Neural progenitor cell (in vitro differentiated cells): ENCODE measurements around the gene TMEM231. TPM values are rescaled to one million over a fixed set of nuclear protein-coding genes. Genes with fewer than 3 reads are reported as not detected.
A peak's percentile ranks its signal among the peaks of the same experiment; 100 is the strongest.

ENCODE experiments used
- DNase-seq: peaks from one replicate; pipeline ENCODE4 v3.0.0-alpha.2; 2016; ENCODE audit warnings: low spot score
- H2AFZ ChIP-seq: fragments of 200-600 bp; sonication (generic); replicated peaks from 2 replicates; pipeline ENCODE4 v1.6.1; 2016; ENCODE audit warnings: antibody characterized with exemption
- H3F3A ChIP-seq: fragments of 200-600 bp; sonication (generic); 2 replicates; pipeline ENCODE4 v1.6.1; 2016; ENCODE audit warnings: antibody characterized with exemption, low read depth
- H3K27ac ChIP-seq: fragments of 200-600 bp; sonication (generic); 2 replicates; pipeline ENCODE4 v1.5.1; 2016; ENCODE audit warnings: mild to moderate bottlenecking
- H3K27me3 ChIP-seq: fragments of 200-600 bp; sonication (generic); 2 replicates; pipeline ENCODE4 v1.6.1; 2016; ENCODE audit warnings: mild to moderate bottlenecking, moderate library complexity
- H3K36me3 ChIP-seq: fragments of 200-600 bp; sonication (generic); 2 replicates; pipeline ENCODE4 v1.5.1; 2016
- H3K4me1 ChIP-seq: fragments of 200-600 bp; sonication (generic); 2 replicates; pipeline ENCODE4 v1.6.1; 2016; ENCODE audit warnings: mixed run types
- H3K4me2 ChIP-seq: fragments of 200-600 bp; sonication (generic); 2 replicates; pipeline ENCODE4 v1.6.1; 2016
- H3K4me3 ChIP-seq: fragments of 200-600 bp; sonication (generic); 2 replicates; pipeline ENCODE4 v1.5.1; 2016
- H3K79me2 ChIP-seq: fragments of 200-600 bp; sonication (generic); 2 replicates; pipeline ENCODE4 v1.6.1; 2016; ENCODE audit warnings: low read depth
- H3K9ac ChIP-seq: fragments of 200-600 bp; sonication (generic); 2 replicates; pipeline ENCODE4 v1.6.1; 2016
- H3K9me3 ChIP-seq: fragments of 200-600 bp; sonication (generic); 2 replicates; pipeline ENCODE4 v1.5.1; 2016; ENCODE audit warnings: low read depth
- H4K20me1 ChIP-seq: fragments of 200-600 bp; sonication (generic); 2 replicates; pipeline ENCODE4 v1.6.1; 2016; ENCODE audit warnings: low read depth
- H3K27ac Mint-ChIP-seq: 3 replicates; pipeline ENCODE4 v1.8.0; 2021; ENCODE audit warnings: mixed read lengths
- H3K27me3 Mint-ChIP-seq: 2 replicates; pipeline ENCODE4 v1.8.0; 2022; ENCODE audit warnings: low read depth, mild to moderate bottlenecking, inconsistent platforms, moderate library complexity, mixed read lengths; ENCODE audit not compliant: insufficient read depth
- H3K36me3 Mint-ChIP-seq: 3 replicates; pipeline ENCODE4 v1.8.0; 2021; ENCODE audit warnings: mixed read lengths
- H3K4me1 Mint-ChIP-seq: 3 replicates; pipeline ENCODE4 v1.8.0; 2021; ENCODE audit warnings: mixed read lengths
- H3K4me3 Mint-ChIP-seq: 3 replicates; pipeline ENCODE4 v1.8.0; 2021; ENCODE audit warnings: mild to moderate bottlenecking, moderate library complexity, mixed read lengths
- H3K9me3 Mint-ChIP-seq: 3 replicates; pipeline ENCODE4 v1.8.0; 2020; ENCODE audit warnings: mixed read lengths
- EZH2 ChIP-seq: fragments of 200-600 bp; sonication (generic); IDR thresholded peaks from 2 replicates; pipeline ENCODE4 v1.6.1; 2017; ENCODE audit warnings: antibody characterized with exemption, mild to moderate bottlenecking, moderate library complexity
- EZH2phosphoT487 ChIP-seq: fragments of 200-600 bp; sonication (generic); IDR thresholded peaks from 2 replicates; pipeline ENCODE4 v1.6.1; 2017; ENCODE audit warnings: antibody characterized with exemption
- total RNA-seq: library from RNA; depleted of rRNA; stranded (reverse); fragments of >200 nt; gene quantifications from 2 replicates; pipeline ENCODE4 v1.2.3, GENCODE V29; 2015; ENCODE audit warnings: low replicate concordance
- TF ChIP-seq, protein P1 (sequence below): fragments of 200-600 bp; sonication (generic); IDR thresholded peaks from 2 replicates; pipeline ENCODE4 v1.5.1; 2017; ENCODE audit warnings: antibody characterized with exemption, mild to moderate bottlenecking

Gene TMEM231
- total RNA-seq, 1 donor from 2014 or later, result 10.9 TPM

DNA sequence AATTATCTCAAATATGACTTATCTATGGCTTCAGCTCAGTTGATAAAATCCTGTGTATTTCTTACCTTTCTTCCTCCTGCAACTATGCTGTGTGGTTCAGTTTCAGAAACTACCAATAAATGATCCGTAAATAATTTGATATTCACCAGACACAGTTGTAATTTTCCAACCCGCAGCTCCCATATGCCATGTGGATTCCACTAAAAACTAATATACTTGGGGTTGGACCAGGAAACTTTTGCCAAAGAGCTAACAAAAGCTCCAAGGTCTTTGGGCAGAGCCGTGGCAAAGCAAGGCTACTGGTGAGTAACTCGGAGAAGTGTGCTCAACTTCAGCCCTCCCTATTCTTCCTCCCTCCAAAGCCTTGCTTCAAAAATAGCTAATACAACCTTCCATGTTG, 58.5 kb downstream of the TMEM231 start:
- H3K27ac Mint-ChIP-seq, result no peak overlapping the region
- Histone ChIP-seq H3K4me1 (peaks cover 11% of the 10 kb centered on the region), H3F3A (peaks cover 23% of the 10 kb centered on the region), H3K4me3 (no peak overlapping the region), H3K4me2 (no peak overlapping the region), H4K20me1 (no peaks in the 10 kb centered on the region), H3K27me3 (peaks cover 8% of the 10 kb centered on the region), H3K9me3 (no peaks in the 10 kb centered on the region), H3K79me2 (peaks cover 5% of the 10 kb centered on the region), H3K27ac (no peak overlapping the region), H3K36me3 (no peaks in the 10 kb centered on the region), H3K9ac (no peak overlapping the region), H2AFZ (no peak overlapping the region)
- no peak for DNase-seq
- peaks cover 19% of the 10 kb centered on the region for H3K4me1 Mint-ChIP-seq
- no peak for TF ChIP-seq EZH2phosphoT487
- no peak for TF ChIP-seq EZH2
- TF ChIP-seq, protein P1, sequence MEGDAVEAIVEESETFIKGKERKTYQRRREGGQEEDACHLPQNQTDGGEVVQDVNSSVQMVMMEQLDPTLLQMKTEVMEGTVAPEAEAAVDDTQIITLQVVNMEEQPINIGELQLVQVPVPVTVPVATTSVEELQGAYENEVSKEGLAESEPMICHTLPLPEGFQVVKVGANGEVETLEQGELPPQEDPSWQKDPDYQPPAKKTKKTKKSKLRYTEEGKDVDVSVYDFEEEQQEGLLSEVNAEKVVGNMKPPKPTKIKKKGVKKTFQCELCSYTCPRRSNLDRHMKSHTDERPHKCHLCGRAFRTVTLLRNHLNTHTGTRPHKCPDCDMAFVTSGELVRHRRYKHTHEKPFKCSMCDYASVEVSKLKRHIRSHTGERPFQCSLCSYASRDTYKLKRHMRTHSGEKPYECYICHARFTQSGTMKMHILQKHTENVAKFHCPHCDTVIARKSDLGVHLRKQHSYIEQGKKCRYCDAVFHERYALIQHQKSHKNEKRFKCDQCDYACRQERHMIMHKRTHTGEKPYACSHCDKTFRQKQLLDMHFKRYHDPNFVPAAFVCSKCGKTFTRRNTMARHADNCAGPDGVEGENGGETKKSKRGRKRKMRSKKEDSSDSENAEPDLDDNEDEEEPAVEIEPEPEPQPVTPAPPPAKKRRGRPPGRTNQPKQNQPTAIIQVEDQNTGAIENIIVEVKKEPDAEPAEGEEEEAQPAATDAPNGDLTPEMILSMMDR, result no peak
- no peaks in the 10 kb centered on the region for H3K9me3 Mint-ChIP-seq
- no peaks in the 10 kb centered on the region for H3K36me3 Mint-ChIP-seq
- peaks cover 11% of the 10 kb centered on the region for H3K27me3 Mint-ChIP-seq
- no peak overlapping the region for H3K4me3 Mint-ChIP-seq

DNA sequence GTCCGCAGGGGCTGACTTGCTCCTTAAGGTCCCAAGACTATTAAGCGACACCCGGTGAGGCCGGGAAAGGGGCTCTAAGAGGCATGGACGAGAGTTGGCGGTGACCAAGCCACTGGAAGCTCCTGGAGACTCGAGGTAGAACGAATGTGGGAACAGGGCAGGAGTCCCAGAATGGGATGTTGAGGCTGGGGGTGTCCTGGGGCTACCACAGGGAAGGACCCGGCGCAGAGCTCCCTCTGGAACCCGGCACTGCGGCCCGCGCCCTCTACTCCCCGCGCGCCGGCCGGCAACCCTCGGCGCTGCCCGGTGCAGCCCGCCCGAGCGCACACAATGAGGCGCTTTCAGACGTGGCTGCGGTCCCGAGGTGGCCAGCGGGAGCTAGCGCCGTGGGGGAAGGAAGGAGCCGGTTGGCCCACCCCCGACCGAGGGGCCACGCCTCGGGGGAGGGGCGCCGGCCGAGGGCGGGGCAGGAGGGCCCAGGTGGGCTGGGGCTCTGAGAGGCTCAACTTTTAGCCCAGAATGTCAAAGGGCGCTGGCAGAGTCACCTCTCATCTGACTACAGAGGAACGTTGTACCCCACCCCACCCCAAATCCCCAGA, 60.9 kb downstream of the TMEM231 start, which contains the start of gene CHST6:
CHST6 (minus strand) TSS at position 366 of the 599 bp plus-strand sequence. CDS start 15,613 bp downstream, outside the sequence.
- H3K9me3 Mint-ChIP-seq, result no peaks in the 10 kb centered on the region
- H3K27me3 Mint-ChIP-seq, result peaks cover 11% of the 10 kb centered on the region
- Histone ChIP-seq H3F3A (peaks cover 34% of the 10 kb centered on the region), H3K9me3 (no peaks in the 10 kb centered on the region), H3K9ac (no peak within 1 kb of the TSS), H3K4me3 (peak within 1 kb of the TSS; percentile 77), H4K20me1 (peaks cover 7% of the 10 kb centered on the region), H3K27me3 (peaks cover 8% of the 10 kb centered on the region), H3K4me1 (peaks cover 21% of the 10 kb centered on the region), H3K79me2 (peaks cover 9% of the 10 kb centered on the region), H3K4me2 (peak within 1 kb of the TSS; percentile 96), H3K36me3 (no peaks in the 10 kb centered on the region), H3K27ac (no peak within 1 kb of the TSS), H2AFZ (peak within 1 kb of the TSS; percentile 80)
- peak within 1 kb of the TSS; percentile 89 for H3K4me3 Mint-ChIP-seq
- TF ChIP-seq EZH2phosphoT487, result no peak
- TF ChIP-seq EZH2, result peak; percentile 55
- peaks cover 16% of the 10 kb centered on the region for H3K4me1 Mint-ChIP-seq
- H3K27ac Mint-ChIP-seq, result no peak within 1 kb of the TSS
- peak; percentile 84 for DNase-seq
- no peaks in the 10 kb centered on the region for H3K36me3 Mint-ChIP-seq

DNA sequence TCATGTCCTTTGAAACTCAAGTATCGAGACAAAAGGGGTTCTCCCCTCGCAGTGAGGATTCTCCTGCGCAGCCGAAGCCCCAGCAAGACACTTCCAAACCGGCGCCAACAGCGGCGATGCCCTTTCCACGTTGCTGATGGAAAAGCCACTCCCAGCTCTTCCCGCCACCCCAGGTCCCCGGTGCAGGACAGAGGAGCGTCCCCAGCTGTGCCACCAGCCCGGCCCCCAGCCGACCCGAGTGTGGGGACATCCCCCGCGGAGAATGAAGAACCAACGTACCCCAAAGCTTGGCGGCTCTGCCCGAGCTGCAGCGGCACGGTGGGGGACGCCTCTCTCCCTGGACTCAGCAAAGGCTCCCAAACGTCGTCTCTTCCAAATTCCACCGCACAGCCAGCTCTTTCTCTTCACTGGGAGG, 61.4 kb downstream of the TMEM231 start:
- H3F3A ChIP-seq, result peaks cover 34% of the 10 kb centered on the region
- Mint-ChIP-seq H3K27ac (no peak overlapping the region), H3K27me3 (peaks cover 11% of the 10 kb centered on the region), H3K36me3 (no peaks in the 10 kb centered on the region), H3K9me3 (no peaks in the 10 kb centered on the region), H3K4me1 (peaks cover 12% of the 10 kb centered on the region), H3K4me3 (peak overlapping the region; percentile 89)
- H3K9me3 ChIP-seq, result no peaks in the 10 kb centered on the region
- no peaks in the 10 kb centered on the region for H3K36me3 ChIP-seq
- TF ChIP-seq, protein P1, result no peak
- TF ChIP-seq EZH2 (no peak), EZH2phosphoT487 (no peak)
- H3K27ac ChIP-seq, result no peak overlapping the region
- peaks cover 7% of the 10 kb centered on the region for H4K20me1 ChIP-seq
- H3K9ac ChIP-seq, result no peak overlapping the region
- H3K4me3 ChIP-seq, result peak overlapping the region; percentile 77
- H3K27me3 ChIP-seq, result peaks cover 8% of the 10 kb centered on the region
- peaks cover 9% of the 10 kb centered on the region for H3K79me2 ChIP-seq
- H3K4me2 ChIP-seq, result peak overlapping the region; percentile 96
- H2AFZ ChIP-seq, result peak overlapping the region; percentile 80
- no peak for DNase-seq
- peaks cover 19% of the 10 kb centered on the region for H3K4me1 ChIP-seq

DNA sequence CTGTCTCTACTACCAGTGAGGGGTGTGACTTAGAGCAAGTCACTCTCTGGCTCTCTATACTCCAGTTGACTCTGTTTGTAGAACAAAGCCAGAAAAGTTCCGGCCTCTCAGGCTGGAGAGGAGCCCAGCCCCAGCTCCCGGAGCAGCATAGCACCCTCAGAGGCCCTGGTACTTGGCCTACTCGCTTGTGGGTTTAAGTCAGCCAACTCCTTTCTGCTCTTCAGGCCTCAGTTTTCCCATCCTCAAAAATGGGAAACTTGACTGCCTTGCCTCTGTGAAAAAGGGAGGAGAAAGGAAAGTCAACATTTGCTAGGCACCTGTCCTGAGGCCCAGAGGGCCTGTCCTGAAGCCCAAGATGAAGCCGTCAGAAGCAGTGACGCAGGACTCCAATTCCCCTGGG, 61.9 kb downstream of the TMEM231 start:
- Histone ChIP-seq H3K9ac (no peak overlapping the region), H3F3A (peaks cover 30% of the 10 kb centered on the region), H2AFZ (peak overlapping the region; percentile 80), H4K20me1 (peaks cover 7% of the 10 kb centered on the region), H3K27me3 (peaks cover 8% of the 10 kb centered on the region), H3K4me2 (peak overlapping the region; percentile 96), H3K4me1 (peaks cover 15% of the 10 kb centered on the region), H3K79me2 (peaks cover 9% of the 10 kb centered on the region), H3K36me3 (no peaks in the 10 kb centered on the region), H3K4me3 (peak overlapping the region; percentile 77), H3K9me3 (no peaks in the 10 kb centered on the region), H3K27ac (no peak overlapping the region)
- H3K27me3 Mint-ChIP-seq, result peaks cover 11% of the 10 kb centered on the region
- DNase-seq, result no peak
- no peak for TF ChIP-seq EZH2
- TF ChIP-seq EZH2phosphoT487, result no peak
- TF ChIP-seq, protein P1, result no peak
- H3K4me1 Mint-ChIP-seq, result peaks cover 10% of the 10 kb centered on the region
- no peaks in the 10 kb centered on the region for H3K9me3 Mint-ChIP-seq
- H3K4me3 Mint-ChIP-seq, result peak overlapping the region; percentile 89
- H3K27ac Mint-ChIP-seq, result no peak overlapping the region
- no peaks in the 10 kb centered on the region for H3K36me3 Mint-ChIP-seq
